GM18951 (cell line): Measurements from ENCODE around the gene KLRC3.
"Not testable (repeated sequence)": the region's sequence is repeated elsewhere in the genome, so short reads cannot be mapped to it uniquely, and the experiment has no call there.

Experiments
- POLR2A ChIP-seq: IDR thresholded peaks from 4 replicates; pipeline ENCODE4 v1.6.1; 2011; ENCODE audit warnings: mild to moderate bottlenecking; ENCODE audit not compliant: insufficient read length, insufficient read depth; ENCODE audit errors: extremely low read depth
- in situ Hi-C: fragments of 300-500 bp; cut with MboI; formaldehyde crosslinking; loops from one replicate; pipeline ENCODE4 v1.12.0; 2022; ENCODE audit warnings: low sequenced_read_pairs, mixed read lengths, inconsistent platforms; ENCODE audit not compliant: unreplicated experiment

Gene KLRC3

DNA sequence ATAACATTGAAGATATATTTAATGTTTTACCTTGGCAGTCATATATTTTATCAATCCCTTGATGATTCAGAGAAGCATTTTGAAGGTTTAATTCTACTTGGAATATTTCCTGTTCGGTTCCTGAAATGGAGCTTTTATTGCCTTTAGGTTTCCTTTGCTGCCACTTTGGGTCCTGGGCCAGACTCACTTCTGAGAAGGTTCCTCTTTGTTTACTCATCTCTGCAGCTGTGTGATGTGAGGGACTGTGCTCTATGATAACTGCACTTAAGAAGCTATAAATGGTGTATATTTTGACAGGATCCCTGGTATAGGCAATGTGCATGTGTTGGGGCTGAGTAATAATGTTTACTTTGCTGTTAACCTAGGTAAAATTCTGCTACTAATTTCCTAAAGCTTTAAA, at the start of gene KLRC3:
TSS of gene KLRC3 (minus strand) at position 262 of the 400 bp plus-strand sequence. CDS start at position 217, 45 bp downstream.
- in situ Hi-C loops = not testable (repeated sequence)

DNA sequence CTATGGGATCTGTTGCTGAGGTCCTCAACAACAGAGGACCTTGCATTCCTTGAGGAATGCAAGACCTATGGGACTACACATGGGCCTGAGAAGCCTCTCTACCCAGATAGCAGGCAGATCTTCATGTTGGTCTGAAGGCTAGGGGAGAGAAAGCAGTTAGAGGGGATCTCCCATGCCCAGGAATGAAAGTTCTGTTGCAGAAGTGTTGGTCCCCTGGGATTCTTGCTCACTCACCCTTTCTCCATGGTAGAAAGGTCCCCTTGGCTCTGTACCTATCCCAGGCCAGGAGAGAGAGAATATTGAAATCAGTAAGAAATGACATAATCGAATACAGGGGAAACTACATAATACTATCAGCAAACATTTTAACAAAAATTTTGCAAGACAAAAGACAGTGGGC, 49.3 kb upstream of the KLRC3 start:
- TF ChIP-seq POLR2A = no peak
- in situ Hi-C loops = no loop called here

DNA sequence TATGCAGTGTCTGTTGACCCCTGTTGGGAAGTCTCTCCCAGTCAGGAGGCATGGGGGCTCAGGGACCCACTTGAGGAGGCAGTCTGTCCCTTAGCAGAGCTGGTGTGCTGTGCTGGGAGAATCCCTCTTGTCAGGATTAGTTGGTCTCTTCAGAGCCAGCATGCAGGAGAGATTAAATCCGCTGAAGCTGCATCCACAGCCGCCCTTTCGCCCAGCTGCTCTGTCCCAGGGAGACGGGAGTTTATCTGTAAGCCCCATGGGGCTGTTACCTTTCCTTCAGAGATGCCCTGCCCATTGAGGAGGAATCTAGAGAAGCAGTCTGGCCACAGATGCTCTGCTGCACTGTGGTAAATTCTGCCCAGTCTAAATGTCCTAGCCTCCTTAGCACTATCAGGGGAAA, 45.9 kb upstream of the KLRC3 start:
- TF ChIP-seq POLR2A = no peak
- in situ Hi-C loops = no loop called here

DNA sequence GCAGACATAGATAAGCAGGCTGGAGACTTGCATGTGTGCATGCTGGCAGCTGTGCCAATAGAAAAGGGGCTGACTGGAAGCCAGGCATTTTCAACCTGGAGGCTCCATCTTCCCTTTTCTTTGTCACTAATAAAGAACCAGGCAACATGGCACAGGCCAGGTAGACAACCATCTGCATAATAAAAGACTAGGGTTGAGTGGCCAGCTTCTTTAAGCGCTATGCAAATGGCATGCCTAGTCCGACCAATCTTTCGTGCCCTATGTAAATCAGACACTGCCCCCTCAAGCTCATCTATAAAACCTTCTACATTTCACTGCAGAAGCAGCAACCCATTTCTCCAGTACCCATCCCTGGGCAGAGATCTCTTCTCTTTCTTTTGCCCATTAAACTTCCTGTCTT, 37.4 kb upstream of the KLRC3 start:
- in situ Hi-C loops = no loop called here
- no peak for TF ChIP-seq POLR2A

GRCh38 chr12:10456856-10457255, 36.5 kb upstream of the KLRC3 start:
- TF ChIP-seq POLR2A = no peak
- in situ Hi-C loops = no loop called here

- in situ Hi-C loops = no loop called here
- TF ChIP-seq POLR2A = no peak
These were observed 35.4 kb upstream of the KLRC3 start for GRCh38 chr12:10455766-10456165.

GRCh38 chr12:10454531-10454930, 34.1 kb upstream of the KLRC3 start:
- in situ Hi-C loops = no loop called here

DNA sequence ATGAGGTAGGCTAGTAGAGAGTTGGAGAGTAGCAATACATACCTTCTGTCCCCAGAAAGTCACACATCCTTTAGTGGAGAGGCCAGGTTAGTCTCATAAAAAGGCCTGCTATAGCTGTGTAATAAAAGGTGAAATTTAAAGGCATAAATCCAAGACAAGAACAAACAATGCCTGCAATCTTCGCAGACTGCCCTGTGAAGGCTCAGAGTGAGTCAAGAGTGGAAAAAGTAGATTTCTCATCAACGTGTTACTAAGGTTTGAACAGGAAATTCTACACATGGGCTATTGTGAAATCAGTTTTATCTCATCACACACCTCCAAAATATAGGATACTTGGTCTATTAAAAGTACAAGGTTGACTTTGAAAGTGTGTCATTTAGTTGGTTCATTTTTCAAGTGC, 32.8 kb upstream of the KLRC3 start, which contains the start of gene KLRC1:
TSS of gene KLRC1 (minus strand) at position 222 of the 400 bp plus-strand sequence. CDS start 2,221 bp downstream, outside the sequence.
- in situ Hi-C loops = no loop called here
- TF ChIP-seq POLR2A = no peak

More at GRCh38 chr12:10454531-10454930, 34.1 kb upstream of the KLRC3 start:
- no peak for TF ChIP-seq POLR2A

DNA sequence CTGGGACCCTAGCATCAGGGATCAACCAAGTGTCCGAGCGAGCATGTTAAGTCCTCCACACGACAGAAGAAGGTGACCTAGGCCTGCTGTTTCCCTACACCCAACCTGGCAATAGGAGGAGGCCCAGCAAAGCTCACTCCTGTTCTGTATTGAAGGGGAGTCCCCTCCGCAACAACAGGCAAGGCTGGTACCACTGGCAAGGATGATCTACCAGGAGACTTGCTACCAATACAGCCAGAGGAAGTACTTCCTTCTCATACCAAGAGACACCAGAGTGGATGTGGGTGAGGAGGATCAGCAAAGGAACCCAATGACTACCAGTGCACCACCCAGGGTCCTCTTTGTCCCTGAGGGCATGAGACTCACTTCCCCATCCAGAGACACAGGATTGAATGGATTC, 27.8 kb upstream of the KLRC3 start:
- in situ Hi-C loops = no loop called here
- no peak for TF ChIP-seq POLR2A

DNA sequence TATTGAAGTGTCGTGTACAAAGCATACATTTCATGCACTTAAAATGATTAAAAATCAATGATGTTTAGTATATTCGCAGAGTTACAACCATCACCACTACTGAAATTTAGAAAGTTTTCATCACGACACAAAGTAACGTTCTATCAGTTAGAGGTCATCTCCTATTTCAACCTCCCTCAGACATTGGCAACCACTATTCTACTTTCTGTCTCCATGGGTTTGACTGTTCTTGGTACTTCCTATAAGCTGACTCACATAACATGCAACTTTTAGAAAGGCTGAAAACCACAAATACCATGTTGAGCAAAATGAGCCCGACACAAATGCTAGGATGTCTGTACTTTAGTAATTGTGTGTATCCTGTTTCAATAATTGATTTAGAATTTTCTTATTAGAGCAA, 25.7 kb upstream of the KLRC3 start:
- in situ Hi-C loops = not testable (repeated sequence)

- in situ Hi-C loops = not testable (repeated sequence)
These were observed 20.7 kb upstream of the KLRC3 start for GRCh38 chr12:10441144-10441543.

GRCh38 chr12:10439608-10440274, 19.3 kb upstream of the KLRC3 start:
- in situ Hi-C loops = not testable (repeated sequence)

DNA sequence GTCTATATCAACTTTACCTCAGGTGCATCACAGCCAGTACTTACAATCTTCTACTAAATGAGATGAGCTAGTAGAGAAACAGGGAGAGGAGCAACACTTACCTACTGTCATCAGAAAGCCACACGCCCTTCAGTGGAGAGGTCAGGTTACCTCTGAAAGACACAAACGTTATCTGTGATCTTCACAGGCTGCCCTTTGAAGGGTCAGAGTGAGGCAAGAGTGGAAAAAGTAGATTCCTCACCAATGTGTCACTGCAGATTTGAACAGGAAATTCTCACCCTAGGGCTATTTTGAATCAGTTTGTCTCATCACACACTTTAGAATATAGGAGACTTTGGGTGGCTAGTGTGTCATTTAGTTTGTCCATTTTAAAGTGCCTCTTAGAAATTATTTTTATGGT, 17.2 kb upstream of the KLRC3 start:
- in situ Hi-C loops = not testable (repeated sequence)

GRCh38 chr12:10435816-10436215, 15.4 kb upstream of the KLRC3 start, which contains the start of gene KLRC2:
Gene KLRC2 (minus strand): TSS chr12:10436010. CDS start chr12:10435986, 24 bp downstream.
- in situ Hi-C loops = not testable (repeated sequence)

DNA sequence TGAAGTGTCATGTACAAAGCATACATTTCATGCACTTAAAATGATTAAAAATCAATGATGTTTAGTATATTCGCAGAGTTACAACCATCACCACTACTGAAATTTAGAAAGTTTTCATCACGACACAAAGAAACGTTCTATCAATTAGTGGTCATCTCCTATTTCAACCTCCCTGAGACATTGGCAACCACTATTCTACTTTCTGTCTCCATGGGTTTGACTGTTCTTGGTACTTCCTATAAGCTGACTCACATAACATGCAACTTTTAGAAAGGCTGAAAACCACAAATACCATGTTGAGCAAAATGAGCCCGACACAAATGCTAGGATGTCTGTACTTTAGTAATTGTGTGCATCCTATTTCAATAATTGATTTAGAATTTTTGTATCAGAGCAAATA, 10.2 kb upstream of the KLRC3 start:
- in situ Hi-C loops = not testable (repeated sequence)

DNA sequence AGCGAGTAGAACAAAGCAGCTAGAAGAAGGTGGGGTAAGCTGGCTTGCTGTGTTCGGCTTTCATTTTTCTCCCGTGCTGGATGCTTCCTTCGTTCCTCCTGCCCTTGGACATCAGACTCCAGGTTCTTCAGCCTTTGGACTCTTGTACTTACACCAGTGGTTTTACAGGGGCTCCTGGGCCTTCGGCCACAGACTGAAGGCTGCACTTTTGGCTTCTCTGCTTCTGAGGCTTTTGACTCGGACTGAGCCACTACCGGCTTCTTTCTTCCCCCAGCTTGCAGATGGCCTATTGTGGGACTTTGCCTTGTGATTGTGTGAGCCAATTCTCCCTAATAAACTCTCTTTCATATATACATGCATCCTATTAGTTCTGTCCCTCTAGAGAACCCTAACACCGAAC, 5.5 kb upstream of the KLRC3 start:
- in situ Hi-C loops = not testable (repeated sequence)

GRCh38 chr12:10424260-10424899, 4.0 kb upstream of the KLRC3 start:
- in situ Hi-C loops = not testable (repeated sequence)

DNA sequence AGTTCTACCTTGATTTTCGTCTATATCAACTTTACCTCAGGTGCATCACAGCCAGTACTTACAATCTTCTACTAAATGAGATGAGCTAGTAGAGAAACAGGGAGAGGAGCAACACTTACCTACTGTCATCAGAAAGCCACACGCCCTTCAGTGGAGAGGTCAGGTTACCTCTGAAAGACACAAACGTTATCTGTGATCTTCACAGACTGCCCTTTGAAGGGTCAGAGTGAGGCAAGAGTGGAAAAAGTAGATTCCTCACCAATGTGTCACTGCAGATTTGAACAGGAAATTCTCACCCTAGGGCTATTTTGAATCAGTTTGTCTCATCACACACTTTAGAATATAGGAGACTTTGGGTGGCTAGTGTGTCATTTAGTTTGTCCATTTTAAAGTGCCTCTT, 1.8 kb upstream of the KLRC3 start:
- in situ Hi-C loops = not testable (repeated sequence)
